ENCODE data around the gene DMTF1.

The DMTF1 gene

GRCh38 chr7:87139514-87139913 is 12.7 kb upstream of the DMTF1 start:
- Histone ChIP-seq H3K27ac (ENCODE audit: extremely low read depth, low read depth, low read length) (no peak overlapping the region), H3K36me3 (ENCODE audit: control insufficient read depth in 2 of 2, insufficient read depth in 1 of 2, low read length in 2 of 2) (no peaks in the 10 kb centered on the region), H3K4me3 (ENCODE audit: low read depth, low read length) (no peak overlapping the region), H3K9me3 (ENCODE audit: control insufficient read depth, insufficient read depth, low read depth, low read length) (no peaks in the 10 kb centered on the region), H3K4me1 (ENCODE audit: control insufficient read depth, insufficient read depth, low read length) (no peaks in the 10 kb centered on the region)
- ChIA-PET CTCF (interaction anchor here (0.6 to 1.7 kb wide), 3 partner anchors 10 to 222 kb away, joined by 3 to 7 read pairs (median 6); no protein-coding TSS in a partner anchor), POLR2A (no interaction called here)
- TF ChIP-seq, protein P1, sequence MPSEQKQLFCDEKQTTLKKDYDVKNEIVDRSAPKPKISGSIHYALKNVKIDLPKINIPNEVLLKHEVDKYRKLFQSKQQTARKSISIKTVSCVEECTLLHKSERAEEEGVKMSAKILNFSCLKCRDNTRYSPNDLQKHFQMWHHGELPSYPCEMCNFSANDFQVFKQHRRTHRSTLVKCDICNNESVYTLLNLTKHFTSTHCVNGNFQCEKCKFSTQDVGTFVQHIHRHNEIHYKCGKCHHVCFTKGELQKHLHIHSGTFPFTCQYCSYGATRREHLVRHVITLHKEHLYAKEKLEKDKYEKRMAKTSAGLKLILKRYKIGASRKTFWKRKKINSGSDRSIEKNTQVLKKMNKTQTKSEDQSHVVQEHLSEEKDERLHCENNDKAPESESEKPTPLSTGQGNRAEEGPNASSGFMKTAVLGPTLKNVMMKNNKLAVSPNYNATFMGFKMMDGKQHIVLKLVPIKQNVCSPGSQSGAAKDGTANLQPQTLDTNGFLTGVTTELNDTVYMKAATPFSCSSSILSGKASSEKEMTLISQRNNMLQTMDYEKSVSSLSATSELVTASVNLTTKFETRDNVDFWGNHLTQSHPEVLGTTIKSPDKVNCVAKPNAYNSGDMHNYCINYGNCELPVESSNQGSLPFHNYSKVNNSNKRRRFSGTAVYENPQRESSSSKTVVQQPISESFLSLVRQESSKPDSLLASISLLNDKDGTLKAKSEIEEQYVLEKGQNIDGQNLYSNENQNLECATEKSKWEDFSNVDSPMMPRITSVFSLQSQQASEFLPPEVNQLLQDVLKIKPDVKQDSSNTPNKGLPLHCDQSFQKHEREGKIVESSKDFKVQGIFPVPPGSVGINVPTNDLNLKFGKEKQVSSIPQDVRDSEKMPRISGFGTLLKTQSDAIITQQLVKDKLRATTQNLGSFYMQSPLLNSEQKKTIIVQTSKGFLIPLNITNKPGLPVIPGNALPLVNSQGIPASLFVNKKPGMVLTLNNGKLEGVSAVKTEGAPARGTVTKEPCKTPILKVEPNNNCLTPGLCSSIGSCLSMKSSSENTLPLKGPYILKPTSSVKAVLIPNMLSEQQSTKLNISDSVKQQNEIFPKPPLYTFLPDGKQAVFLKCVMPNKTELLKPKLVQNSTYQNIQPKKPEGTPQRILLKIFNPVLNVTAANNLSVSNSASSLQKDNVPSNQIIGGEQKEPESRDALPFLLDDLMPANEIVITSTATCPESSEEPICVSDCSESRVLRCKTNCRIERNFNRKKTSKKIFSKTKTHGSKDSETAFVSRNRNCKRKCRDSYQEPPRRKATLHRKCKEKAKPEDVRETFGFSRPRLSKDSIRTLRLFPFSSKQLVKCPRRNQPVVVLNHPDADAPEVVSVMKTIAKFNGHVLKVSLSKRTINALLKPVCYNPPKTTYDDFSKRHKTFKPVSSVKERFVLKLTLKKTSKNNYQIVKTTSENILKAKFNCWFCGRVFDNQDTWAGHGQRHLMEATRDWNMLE (tag by site-specific recombination; conservative IDR thresholded peaks at IDR 0.05; ENCODE audit: low read depth): no peak
- TF ChIP-seq KLF1 (tag by site-specific recombination; IDR thresholded peaks at IDR 0.05): no peak
- no peak for TF ChIP-seq SALL2 (tag by site-specific recombination; IDR thresholded peaks at IDR 0.05; ENCODE audit: borderline replicate concordance)
- TF ChIP-seq YY2 (tag by site-specific recombination; IDR thresholded peaks at IDR 0.05): no peak
- TF ChIP-seq WT1 (tag by site-specific recombination; IDR thresholded peaks at IDR 0.05): no peak
- no peak for TF ChIP-seq ZNF211 (tag by site-specific recombination; IDR thresholded peaks at IDR 0.05; ENCODE audit: low read depth)
- TF ChIP-seq ZNF155 (tag by site-specific recombination; IDR thresholded peaks at IDR 0.05): no peak
- TF ChIP-seq ZNF354C (tag by site-specific recombination; IDR thresholded peaks at IDR 0.05; ENCODE audit: borderline replicate concordance, low read depth): no peak
- no peak for TF ChIP-seq HIC1 (tag by site-specific recombination; IDR thresholded peaks at IDR 0.05)
- TF ChIP-seq, protein P2, sequence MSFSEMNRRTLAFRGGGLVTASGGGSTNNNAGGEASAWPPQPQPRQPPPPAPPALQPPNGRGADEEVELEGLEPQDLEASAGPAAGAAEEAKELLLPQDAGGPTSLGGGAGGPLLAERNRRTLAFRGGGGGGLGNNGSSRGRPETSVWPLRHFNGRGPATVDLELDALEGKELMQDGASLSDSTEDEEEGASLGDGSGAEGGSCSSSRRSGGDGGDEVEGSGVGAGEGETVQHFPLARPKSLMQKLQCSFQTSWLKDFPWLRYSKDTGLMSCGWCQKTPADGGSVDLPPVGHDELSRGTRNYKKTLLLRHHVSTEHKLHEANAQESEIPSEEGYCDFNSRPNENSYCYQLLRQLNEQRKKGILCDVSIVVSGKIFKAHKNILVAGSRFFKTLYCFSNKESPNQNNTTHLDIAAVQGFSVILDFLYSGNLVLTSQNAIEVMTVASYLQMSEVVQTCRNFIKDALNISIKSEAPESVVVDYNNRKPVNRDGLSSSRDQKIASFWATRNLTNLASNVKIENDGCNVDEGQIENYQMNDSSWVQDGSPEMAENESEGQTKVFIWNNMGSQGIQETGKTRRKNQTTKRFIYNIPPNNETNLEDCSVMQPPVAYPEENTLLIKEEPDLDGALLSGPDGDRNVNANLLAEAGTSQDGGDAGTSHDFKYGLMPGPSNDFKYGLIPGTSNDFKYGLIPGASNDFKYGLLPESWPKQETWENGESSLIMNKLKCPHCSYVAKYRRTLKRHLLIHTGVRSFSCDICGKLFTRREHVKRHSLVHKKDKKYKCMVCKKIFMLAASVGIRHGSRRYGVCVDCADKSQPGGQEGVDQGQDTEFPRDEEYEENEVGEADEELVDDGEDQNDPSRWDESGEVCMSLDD (tag by site-specific recombination; IDR thresholded peaks at IDR 0.05): no peak
- no peak for TF ChIP-seq ZNF423 (tag by site-specific recombination; IDR thresholded peaks at IDR 0.05)
- TF ChIP-seq EGR2 (tag by site-specific recombination; IDR thresholded peaks at IDR 0.05; ENCODE audit: low read depth): no peak
- TF ChIP-seq ZNF184 (tag by site-specific recombination; IDR thresholded peaks at IDR 0.05): no peak
- no peak for TF ChIP-seq ZNF132 (tag by site-specific recombination; IDR thresholded peaks at IDR 0.05; ENCODE audit: borderline replicate concordance)
- no peak for TF ChIP-seq HOXD13 (CRISPR knock-in tag; IDR thresholded peaks at IDR 0.05; ENCODE audit: borderline replicate concordance)
- TF ChIP-seq ZNF544 (tag by site-specific recombination; IDR thresholded peaks at IDR 0.05): no peak
- TF ChIP-seq ZNF292 (tag by site-specific recombination; IDR thresholded peaks at IDR 0.05; ENCODE audit: borderline replicate concordance, low read depth): no peak
- no peak for TF ChIP-seq ZSCAN18 (tag by site-specific recombination; IDR thresholded peaks at IDR 0.05)

All from HEK293 (cell line).